K562 (cell line): ENCODE data around the gene RERE.

ENCODE experiments used
- EP300 ChIP-seq: IDR thresholded peaks from 2 replicates; pipeline ENCODE4 v1.6.1; 2012; ENCODE audit warnings: low read length, improper control_type of control experiment
- EZH2 ChIP-seq: IDR thresholded peaks from 2 replicates; pipeline ENCODE4 v1.6.1; 2012; ENCODE audit warnings: low read depth, mild to moderate bottlenecking, inconsistent platforms, low read length, borderline replicate concordance
- FOXM1 ChIP-seq, 2 experiments: fragments of 450-650 bp in 1 of 2; sonication (generic) in 1 of 2; formaldehyde crosslinking in 1 of 2; IDR thresholded peaks; 2 replicates each; pipeline versions ENCODE4 v1.6.1 to v1.9.0; 2017 to 2022; ENCODE audit warnings: low read depth in 2 of 2, mild to moderate bottlenecking in 2 of 2, missing genetic modification reagents in 1 of 2, moderate library complexity in 1 of 2
- GTF2A2 ChIP-seq: IDR thresholded peaks from 2 replicates; pipeline ENCODE4 v1.6.1; 2016; ENCODE audit warnings: mild to moderate bottlenecking, missing genetic modification characterization, missing compliant biosample characterization
- MCM5 ChIP-seq: fragments of 450-650 bp; IDR thresholded peaks from 2 replicates; pipeline ENCODE4 v1.6.1; 2016; ENCODE audit warnings: low read depth
- RUNX1 ChIP-seq: sonication (generic); IDR thresholded peaks from 2 replicates; pipeline ENCODE4 v1.6.1; 2016; ENCODE audit warnings: antibody characterized with exemption, low read depth
- SIN3B ChIP-seq: fragments of 450-650 bp; IDR thresholded peaks from 2 replicates; pipeline ENCODE4 v1.6.1; 2017; ENCODE audit warnings: low read depth, mild to moderate bottlenecking, moderate library complexity
- TF ChIP-seq, protein P1 (sequence below): fragments of 200-800 bp; sonication (Bioruptor generic); IDR thresholded peaks from 2 replicates; pipeline ENCODE4 v1.6.1; 2016; ENCODE audit warnings: missing genetic modification characterization, missing compliant biosample characterization

GRCh38 chr1:8472668-8473067, 344.8 kb downstream of the RERE start:
- TF ChIP-seq, protein P1, sequence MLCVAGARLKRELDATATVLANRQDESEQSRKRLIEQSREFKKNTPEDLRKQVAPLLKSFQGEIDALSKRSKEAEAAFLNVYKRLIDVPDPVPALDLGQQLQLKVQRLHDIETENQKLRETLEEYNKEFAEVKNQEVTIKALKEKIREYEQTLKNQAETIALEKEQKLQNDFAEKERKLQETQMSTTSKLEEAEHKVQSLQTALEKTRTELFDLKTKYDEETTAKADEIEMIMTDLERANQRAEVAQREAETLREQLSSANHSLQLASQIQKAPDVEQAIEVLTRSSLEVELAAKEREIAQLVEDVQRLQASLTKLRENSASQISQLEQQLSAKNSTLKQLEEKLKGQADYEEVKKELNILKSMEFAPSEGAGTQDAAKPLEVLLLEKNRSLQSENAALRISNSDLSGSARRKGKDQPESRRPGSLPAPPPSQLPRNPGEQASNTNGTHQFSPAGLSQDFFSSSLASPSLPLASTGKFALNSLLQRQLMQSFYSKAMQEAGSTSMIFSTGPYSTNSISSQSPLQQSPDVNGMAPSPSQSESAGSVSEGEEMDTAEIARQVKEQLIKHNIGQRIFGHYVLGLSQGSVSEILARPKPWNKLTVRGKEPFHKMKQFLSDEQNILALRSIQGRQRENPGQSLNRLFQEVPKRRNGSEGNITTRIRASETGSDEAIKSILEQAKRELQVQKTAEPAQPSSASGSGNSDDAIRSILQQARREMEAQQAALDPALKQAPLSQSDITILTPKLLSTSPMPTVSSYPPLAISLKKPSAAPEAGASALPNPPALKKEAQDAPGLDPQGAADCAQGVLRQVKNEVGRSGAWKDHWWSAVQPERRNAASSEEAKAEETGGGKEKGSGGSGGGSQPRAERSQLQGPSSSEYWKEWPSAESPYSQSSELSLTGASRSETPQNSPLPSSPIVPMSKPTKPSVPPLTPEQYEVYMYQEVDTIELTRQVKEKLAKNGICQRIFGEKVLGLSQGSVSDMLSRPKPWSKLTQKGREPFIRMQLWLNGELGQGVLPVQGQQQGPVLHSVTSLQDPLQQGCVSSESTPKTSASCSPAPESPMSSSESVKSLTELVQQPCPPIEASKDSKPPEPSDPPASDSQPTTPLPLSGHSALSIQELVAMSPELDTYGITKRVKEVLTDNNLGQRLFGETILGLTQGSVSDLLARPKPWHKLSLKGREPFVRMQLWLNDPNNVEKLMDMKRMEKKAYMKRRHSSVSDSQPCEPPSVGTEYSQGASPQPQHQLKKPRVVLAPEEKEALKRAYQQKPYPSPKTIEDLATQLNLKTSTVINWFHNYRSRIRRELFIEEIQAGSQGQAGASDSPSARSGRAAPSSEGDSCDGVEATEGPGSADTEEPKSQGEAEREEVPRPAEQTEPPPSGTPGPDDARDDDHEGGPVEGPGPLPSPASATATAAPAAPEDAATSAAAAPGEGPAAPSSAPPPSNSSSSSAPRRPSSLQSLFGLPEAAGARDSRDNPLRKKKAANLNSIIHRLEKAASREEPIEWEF (CRISPR knock-in tag) = no peak
- TF ChIP-seq MCM5 (no peak), EZH2 (no peak), EP300 (no peak), RUNX1 (no peak), SIN3B (no peak), GTF2A2 (tag) (no peak), FOXM1 (IDR thresholded peaks at IDR 0.05; ENCODE audit: low read depth) (no peak), FOXM1 (CRISPR knock-in tag; IDR thresholded peaks at IDR 0.05; ENCODE audit: low read depth) (no peak)
